ENCODE data around the gene RTEL1.

RTEL1 gene

DNA sequence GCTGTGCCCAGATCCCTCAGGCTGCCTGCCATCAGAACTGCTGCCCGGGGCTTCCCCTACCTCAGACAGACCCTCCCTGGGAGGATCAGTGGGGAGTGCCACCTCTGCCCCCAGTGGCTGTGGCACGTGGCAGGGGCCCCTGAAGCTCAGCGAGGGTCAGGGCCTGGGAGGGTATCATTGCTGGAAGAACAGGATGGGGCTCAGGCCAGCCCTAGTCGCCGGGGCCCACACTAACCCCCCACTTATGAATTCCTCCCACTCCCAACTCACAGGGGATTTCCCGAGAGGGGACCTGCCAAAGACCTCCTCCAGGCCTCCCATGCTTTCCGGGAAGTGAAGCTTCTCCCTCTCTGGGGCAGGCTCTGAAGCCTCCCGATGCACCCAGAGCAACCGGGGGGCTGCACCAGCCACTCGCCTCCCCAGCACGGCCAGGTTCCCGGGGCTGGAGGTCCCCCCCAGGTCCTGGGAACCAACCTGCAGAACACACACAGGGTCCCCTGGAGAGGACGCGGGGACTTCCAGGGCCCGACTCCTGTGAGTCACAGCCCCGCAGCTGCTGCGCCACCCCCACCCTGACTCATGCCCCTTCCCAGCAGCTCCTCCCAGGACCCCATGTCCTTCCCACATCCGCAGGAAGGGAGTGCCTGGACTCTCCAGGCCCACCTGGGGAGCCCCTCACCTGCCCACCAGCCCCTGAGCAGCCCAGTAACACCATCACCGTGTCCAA, 40.8 kb downstream of the RTEL1 start:
- DNase-seq (ENCODE audit: low read depth), result no peak

DNA sequence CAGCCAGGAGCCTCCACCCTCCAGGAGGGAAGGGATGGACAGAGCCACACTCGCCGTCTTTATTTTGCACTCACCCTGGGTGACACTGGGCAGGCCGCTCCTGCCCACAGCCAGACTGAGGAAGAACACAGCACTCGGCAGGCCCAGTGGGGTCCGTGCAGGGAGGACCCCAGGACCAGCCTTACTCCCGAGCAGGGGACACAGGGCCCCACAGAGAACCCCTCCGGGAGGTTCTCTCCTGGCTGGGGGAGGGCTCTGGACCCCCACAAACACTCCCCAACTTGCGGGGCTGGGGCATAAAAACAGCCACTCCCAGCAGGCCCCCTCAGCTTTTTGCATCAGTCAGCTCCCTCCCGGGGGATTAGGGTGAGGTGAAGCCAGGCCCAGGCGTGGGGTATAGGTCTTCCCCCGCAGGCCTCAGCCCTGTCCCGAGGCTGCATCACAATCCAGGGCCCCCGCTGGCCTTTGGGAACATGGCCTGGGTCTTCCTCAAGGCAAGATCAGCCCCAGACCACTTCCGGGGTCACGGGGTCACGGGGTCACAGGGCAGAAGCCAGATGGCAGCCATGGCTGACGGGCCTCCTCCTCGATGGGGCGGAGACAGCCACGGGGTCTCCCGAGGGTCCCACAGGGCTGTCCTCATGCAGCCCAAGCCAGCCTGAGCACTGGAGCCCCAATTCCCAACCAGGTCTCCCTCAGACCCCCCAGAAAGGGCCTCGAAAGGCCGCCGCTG, 41.5 kb downstream of the RTEL1 start:
- no peak for DNase-seq (ENCODE audit: low read depth)

DNA sequence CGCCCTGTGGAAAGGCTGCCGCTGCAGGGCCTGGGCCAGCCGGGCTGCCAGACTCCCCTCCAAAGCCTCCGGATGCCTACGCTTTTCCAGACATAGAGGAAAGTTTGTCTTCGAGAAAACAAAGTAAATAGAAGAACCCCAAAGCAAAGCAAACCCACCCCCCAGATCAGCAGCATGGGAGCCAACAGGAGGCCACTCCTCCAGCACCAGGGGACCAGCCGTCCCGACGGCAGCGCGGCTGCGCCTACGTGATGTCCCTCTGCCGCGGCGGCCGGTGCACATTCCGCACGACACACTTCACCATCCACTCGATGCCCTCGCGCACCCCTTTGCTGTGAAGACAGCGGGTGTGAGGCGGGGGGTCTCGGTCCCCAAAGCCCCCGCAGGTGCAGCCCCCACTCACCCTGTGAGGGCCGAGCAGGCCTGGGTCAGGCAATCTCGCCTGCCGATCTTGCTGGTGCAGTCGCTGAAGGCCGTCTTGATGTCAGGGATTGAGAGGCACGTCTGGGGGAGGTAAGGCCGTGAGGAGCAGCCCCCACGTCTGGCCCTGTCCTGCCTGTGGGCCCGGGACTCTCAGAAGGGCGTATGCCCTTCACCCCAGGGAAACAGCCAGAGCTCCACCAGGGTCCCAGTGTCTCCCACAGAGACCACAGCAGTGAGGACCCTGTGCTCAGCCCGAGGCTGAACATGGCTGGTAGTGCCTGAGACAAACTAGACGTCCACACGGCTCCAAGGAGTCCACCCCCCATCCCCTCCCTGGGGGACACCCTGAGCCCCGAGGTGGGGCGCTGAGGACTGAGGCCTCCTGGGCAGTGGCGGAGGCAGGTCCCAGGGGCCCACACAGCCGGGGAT, 42.3 kb downstream of the RTEL1 start:
- DNase-seq (ENCODE audit: low read depth), result no peak

DNA sequence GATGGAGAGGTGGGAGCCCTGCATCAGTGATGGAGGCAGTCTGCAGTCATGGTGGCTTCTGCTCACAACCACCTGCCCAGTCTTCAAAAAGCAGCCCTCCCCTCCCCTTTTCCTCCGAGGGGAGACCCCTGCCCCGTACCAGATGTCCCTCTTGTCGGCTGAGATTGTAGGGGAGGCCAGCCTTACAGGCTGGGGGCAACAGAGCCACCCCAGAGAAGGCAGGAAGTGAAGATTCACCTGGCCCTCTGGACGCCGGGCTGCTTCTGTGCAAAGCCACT, 42.9 kb downstream of the RTEL1 start:
- DNase-seq (ENCODE audit: low read depth), result no peak

DNA sequence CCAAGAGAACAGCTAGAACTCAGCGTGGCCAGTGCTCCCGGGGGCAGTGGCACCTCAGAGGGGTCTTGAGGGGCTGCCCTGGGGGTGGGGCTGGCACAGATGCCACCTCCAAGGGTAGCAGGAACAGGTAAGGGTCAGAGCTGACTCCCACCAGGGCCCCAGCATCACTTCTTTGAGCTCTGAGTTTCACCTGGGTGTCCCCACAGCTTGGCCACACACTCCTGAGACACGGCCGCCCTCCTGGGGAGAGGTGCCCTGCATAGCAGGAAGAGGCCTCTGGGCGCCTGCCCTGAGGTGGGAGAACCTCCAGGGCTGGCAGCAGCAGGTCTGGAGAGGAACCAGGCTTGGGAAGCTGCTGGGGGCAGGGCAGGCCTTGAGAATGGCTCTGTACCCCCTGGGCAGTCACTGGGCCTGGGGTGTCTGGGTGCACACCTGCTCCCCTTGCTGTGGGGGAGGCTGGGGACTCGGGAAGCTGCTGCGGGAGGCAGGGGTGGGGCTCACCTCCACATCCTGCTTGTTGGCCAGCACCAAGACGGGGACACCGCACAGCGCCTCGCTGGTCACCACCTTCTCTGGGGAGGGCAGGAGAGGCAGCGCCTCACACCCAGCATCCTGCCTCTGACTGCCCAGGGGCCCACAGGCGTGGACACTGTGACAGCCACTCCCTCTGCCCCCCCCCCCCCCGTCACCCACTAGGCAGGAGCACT, 43.4 kb downstream of the RTEL1 start:
- no peak for DNase-seq (ENCODE audit: low read depth)

DNA sequence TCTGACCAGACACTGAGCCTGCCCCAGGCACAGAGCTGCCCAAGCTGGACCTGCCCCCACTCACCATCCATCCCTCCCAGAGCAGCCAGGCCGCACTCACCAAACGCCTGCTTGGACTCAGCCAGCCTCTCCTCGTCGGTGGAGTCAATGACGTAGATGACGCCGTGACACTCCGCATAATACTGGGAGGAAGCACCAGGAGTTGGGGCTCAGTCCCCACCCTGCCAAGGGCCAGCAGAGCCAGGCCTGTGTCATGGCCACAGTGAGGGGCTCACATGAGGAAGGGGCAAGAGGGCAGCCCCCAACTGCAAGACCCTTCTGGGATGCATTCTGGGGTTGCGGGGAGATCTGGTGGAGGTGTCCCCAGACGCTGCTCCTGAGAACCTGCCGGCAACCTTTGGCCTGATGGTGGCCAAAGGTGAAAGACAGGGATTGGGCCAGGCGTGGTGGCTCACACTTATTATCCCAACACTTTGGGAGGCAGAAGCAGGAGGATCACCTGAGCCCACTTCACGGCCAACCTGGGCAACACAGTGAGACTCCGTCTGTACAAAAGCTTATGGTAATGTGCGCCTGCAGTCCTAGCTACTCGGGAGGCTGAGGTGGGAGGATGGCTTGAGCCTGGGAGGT, 44.0 kb downstream of the RTEL1 start:
- no peak for DNase-seq (ENCODE audit: low read depth)

DNA sequence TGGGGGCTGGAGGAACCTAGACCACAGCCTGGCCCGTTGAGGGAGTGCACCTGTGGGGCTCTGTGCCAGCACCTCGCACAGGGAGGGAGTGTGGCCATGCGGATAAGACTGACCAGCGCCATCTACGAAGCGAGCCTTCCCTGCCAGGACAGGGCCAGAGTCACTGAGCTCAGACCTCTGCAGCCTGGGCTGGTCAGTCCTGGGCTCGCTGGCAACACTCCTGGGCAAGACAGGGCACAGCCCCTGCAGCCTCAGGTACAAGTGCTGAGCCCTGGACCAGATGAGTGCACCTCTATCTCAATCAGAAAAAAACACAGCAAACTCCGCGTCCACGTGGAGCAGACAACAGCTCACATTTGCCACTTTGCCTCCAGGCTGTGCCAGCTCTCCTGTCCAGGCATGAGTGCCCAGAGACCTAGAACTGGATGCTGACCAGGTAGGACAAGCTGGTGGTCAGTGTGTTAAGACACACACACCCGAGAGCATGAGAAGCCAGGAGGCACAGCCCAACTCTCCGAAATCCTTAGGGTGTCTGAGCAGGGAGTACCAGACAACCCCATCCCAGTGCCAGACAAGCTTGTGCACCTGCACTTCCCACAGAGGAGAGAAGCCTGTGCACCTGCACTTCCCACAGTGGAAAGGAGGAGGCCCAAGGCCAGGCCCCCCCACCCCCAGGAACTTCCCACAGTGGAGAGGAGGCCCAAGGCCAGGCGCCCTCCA, 44.8 kb downstream of the RTEL1 start:
- no peak for DNase-seq (ENCODE audit: low read depth)

DNA sequence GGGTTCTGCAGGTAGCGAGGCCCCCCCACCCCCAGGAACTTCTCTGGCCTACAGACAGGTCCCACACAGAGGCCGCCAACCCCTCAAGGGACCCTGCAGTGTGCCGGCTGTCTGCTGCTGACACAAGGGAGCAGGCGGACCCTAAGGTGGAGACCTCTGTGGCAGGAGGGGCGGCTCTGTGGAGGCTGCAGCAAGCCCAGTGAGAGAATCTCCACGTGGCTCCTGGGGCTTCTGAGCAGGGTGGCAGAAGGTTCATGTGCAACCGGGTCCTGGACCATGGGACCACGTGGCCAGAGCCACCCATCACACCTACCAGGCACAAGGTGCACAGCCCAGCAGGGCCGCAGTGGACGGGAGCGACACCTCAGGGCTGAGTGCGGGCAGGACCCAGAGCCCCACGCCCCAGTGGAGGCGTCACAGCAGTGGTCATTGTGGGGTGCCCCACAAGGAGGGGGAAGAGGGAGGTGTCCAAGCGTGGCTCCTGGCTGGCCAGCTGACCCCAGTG, 45.4 kb downstream of the RTEL1 start:
- DNase-seq (ENCODE audit: low read depth), result no peak

GRCh38 chr20:63703976-63704748, 46.0 kb downstream of the RTEL1 start:
- no peak for DNase-seq (ENCODE audit: low read depth)

- DNase-seq (ENCODE audit: low read depth), result no peak
Measured at GRCh38 chr20:63704749-63705117, 46.6 kb downstream of the RTEL1 start.

DNA sequence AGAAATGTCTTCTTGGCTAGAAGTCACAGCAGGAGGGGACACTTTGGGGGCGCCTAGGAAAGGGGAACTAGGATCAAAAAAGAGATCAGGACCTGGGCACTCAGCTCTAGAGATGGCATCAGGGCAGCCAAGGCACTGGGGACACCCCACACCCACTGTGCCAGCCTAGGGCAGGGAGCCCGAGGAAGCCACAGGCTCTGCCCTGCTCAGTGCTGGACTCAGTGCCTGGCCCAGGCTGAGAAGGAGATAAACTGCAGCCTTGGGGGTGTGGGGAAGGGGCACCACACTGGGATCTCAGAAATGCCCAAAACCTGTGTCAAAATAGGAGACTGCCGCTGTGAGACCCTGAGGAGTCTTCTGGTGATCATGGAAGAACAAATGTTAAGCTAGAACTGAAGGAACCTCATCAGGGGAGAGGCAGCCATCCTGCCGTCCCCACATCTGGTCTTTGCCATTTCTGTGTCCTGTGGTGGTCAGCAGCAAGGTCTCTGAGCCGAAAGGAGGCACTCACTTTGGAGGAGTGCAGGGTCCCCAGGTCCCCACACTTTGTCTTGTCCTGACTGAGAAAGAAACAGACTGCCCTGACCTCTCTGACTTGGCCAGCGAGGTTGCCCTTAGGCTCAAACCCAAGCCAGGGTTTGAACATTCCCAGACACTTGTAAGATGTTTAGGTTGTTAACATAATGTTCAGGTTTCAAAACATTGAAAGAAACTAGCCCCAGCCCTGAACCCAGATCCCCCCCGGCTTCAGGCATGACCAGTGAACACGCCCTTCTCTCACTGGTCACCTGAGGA, 47.3 kb downstream of the RTEL1 start:
- DNase-seq (ENCODE audit: low read depth), result no peak

GRCh38 chr20:63706027-63706695, 48.0 kb downstream of the RTEL1 start:
- DNase-seq (ENCODE audit: low read depth), result no peak

- peak; percentile 49 for DNase-seq (ENCODE audit: low read depth)
Measured at GRCh38 chr20:63706852-63707557, 48.9 kb downstream of the RTEL1 start.

DNA sequence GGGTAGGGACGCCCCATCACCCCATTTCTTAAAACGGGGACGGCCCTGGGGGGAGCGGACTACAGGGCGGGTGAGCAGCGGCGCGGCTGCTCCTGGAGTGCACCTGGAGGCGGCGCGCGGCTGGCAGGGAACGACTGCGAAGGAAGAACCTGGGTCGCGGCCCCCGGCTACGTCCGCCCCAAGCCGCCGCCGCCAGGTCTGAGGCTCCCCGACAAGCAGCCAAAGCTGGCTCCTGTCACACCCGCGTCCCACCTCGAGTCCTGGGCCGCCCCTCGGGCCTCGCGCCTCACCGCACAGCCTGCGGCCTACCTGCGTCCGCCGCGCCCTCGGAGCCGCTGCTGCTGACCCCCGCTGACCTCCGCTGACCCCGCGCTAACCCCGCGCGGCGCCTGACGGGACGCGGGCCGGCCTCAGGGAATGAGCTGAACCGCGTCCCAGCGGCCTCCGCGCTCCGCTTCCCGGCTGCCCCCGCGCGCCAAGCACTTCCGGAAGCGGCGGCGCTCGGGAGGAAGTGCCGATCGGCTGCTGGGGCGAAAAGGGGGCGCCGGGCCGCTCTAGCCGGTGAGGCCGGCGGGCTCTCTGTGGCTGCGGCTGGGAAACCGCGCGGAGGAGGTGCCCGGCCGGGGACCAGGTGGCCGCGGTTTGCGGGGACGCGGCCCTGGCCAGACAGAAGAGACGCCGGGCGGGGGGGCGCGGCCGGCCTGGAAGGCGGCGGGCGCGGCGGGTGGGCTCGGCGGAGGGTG, 49.6 kb downstream of the RTEL1 start, which contains the start of the genes ARFRP1 and ZGPAT:
ARFRP1 (minus strand) TSS at position 419 of the 743 bp plus-strand sequence. CDS start 885 bp downstream, outside the sequence.
ZGPAT (plus strand) TSS at position 482 of the 743 bp plus-strand sequence. CDS start 542 bp downstream, outside the sequence.
- peak; percentile 83 for DNase-seq (ENCODE audit: low read depth)

- no peak for DNase-seq (ENCODE audit: low read depth)
Measured at GRCh38 chr20:63708301-63709148, 50.4 kb downstream of the RTEL1 start.

DNA sequence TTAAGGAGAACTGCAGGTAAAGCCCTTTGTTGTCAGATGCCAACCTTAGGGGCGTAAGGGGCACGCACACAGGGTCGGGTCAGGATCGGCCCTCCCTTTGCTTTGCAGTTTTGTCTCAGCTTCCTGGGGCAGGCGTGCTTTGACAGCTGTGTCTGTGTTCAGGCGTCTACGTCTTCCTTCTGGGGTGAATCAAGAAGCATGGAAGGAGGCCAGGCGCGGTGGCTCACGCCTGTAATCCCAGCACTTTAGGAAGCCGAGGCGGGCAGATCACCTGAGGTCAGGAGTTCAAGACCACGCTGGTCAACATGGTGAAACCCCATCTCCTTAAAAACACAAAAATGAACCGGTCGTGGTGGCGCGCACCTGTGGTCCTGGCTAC, 51.0 kb downstream of the RTEL1 start:
- DNase-seq (ENCODE audit: low read depth), result no peak

Data from stimulated activated CD8-positive, alpha-beta memory T cell treated with anti-CD3 and anti-CD28 coated beads, Interleukin-12 subunit alpha, Interleukin-12 subunit beta, amount 100 ng/mL, for 4 hours (primary cell).